ENCODE results near the gene CCNB3.

GRCh38 chrX:50343917-50344316, 139.4 kb downstream of the CCNB3 start:
- TF ChIP-seq TCF7L2 (IDR thresholded peaks at IDR 0.05; ENCODE audit: low read depth, low read length) (no peak), CTCF (IDR thresholded peaks at IDR 0.05) (no peak), POLR2AphosphoS5 (IDR thresholded peaks at IDR 0.05; ENCODE audit: low read depth, low read length) (no peak), REST (IDR thresholded peaks at IDR 0.05; ENCODE audit: insufficient read depth in 1 of 2, low read depth in 2 of 2, low read length in 1 of 2) (no peak), SIN3A (IDR thresholded peaks at IDR 0.05; ENCODE audit: borderline replicate concordance, insufficient read depth, low read depth, low read length) (no peak)

Measured in Panc1 (cell line).